Motor neuron (in vitro differentiated cells): ENCODE data around the gene MMP21. TPM values are rescaled to one million over a fixed set of nuclear protein-coding genes. Genes with fewer than 3 reads are reported as not detected.

Experiments used
- ATAC-seq, 8 experiments: fragments of 200-7000 bp; cut with Tn5 transposase; replicated peaks in 6 of 8; 2 replicates each; pipeline ENCODE4 v1.8.0; 2021; ENCODE audit warnings: mild to moderate bottlenecking in 8 of 8, moderate library complexity in 8 of 8
- H3K27ac ChIP-seq, 2 donors: fragments of 250-450 bp; sonication (Bioruptor Pico); 2 replicates each; pipeline ENCODE4 v1.9.0; 2021; ENCODE audit warnings: antibody characterized with exemption in 2 of 2, mild to moderate bottlenecking in 2 of 2, moderate library complexity in 1 of 2
- H3K4me1 ChIP-seq, 2 donors: fragments of 250-450 bp; sonication (Bioruptor Pico); replicated peaks in 1 of 2; 2 replicates each; pipeline ENCODE4 v1.6.1; 2021; ENCODE audit warnings: antibody characterized with exemption in 2 of 2, mild to moderate bottlenecking in 2 of 2, moderate library complexity in 1 of 2
- H3K4me3 ChIP-seq, 5 donors: fragments of 250-450 bp; sonication (Bioruptor Pico); 2 replicates each; pipeline ENCODE4 v1.9.0; 2021; ENCODE audit warnings: antibody characterized with exemption in 5 of 5, mild to moderate bottlenecking in 5 of 5, moderate library complexity in 4 of 5
- WGBS, 10 experiments: fragments of 450-650 bp; shearing (Covaris generic); methylation state at CpG; one replicate each; pipeline ENCODE4 v1.0.0; 2022; 5-methylcytosine and 5-hydroxymethylcytosine counted together
- in situ Hi-C, 9 experiments: fragments of 400-800 bp; cut with MboI; loops; one replicate each; pipeline ENCODE4 v1.15.0; 2021; ENCODE audit warnings: low sequenced_read_pairs in 9 of 9, low pct_unique_long_range_greater_than_20kb in 2 of 9; ENCODE audit not compliant: unreplicated experiment in 9 of 9
- total RNA-seq, 8 experiments: library from RNA; unstranded; fragments of 300-600 nt; gene quantifications; 2 replicates each; pipeline versions ENCODE4 v1.2.3 to v1.2.4, GENCODE V29; 2022

MMP21 gene
- total RNA-seq, 8 experiments from 2014 or later = 0.09 to 0.49 (median 0.15) TPM; not detected in 4

DNA sequence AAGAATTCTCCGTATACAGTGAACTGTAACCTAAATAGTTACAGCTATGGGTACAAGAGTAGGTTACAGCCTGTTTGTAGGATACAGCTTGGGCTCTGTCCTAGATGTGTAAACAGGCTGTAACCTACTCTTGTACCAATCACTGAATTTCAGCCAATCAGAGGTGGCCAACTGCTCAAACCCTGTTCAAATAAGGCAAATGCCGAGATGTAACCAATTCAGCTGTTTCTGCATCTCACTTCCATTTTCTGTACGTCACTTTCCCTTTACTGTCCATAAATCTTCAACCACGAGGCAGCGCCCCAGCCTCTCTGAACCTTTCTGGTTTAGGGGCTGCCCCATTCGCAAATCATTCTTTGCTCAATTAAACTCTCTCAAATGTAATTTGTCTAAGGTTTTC is 8.3 kb upstream of the MMP21 start:
- in situ Hi-C loops = no loop called here
- H3K4me3 ChIP-seq = no peak overlapping the region
- WGBS, 10 experiments = 28 to 97% (median 67%) methylated on average over 2 to 6 of the region's 6 CpGs
- H3K4me1 ChIP-seq = peaks cover 16 to 20% of the 10 kb centered on the region in 2 donors
- no peak overlapping the region for H3K27ac ChIP-seq
- peak in 5 of 8 experiments; percentile 5 to 65 (median 34) for ATAC-seq

DNA sequence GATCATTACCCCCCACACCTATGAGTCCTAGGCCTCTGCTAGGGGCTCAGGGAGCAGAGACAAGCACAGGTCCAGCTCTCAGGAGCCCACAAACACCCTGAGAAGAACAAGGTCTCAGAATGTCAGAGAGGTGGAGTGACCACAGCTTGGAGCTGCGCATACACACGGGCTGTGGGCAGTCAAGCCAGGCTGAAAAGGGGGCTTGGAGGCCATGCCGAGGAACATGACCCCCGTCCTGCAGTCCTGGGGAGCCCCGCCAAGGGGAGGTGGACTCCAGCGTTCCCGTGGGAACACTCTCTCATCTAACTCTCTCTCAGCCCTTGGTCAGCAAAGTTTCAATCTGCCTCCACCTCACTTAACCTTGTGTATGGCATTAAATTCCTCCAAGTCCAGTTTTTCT is 7.8 kb upstream of the MMP21 start:
- in situ Hi-C loops = no loop called here
- H3K4me3 ChIP-seq = no peak overlapping the region
- H3K27ac ChIP-seq = no peak overlapping the region
- 75 to 92% (median 86%) methylated on average over 2 to 4 of the region's 7 CpGs; no CpG with 5 or more reads in 3 of the 10 experiments for WGBS, 10 experiments
- peaks cover 16 to 20% of the 10 kb centered on the region in 2 donors for H3K4me1 ChIP-seq
- no peak for ATAC-seq

DNA sequence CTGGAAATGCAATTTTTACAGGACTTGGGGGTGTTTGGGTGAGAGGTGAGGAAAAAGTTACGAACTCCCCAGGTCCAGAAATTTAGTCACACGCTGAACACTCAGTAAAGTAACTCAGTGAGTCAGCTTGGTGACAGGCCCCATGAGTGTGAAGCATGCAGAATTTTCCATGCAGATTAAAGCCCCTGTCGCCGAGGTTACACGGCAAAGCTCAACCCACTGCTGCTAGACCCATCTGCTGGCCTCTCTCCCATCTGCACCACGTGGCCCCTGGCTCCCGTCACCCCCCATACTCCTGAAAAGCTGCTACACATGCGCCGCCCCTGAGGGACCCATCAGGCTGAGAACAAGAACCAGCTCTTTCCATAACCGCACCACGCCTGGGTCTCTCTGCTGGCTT is 7.0 kb upstream of the MMP21 start:
- Histone ChIP-seq H3K4me1 (peaks cover 16 to 20% of the 10 kb centered on the region in 2 donors), H3K4me3 (no peak overlapping the region), H3K27ac (peak overlapping the region in 1 of 2 donors; percentile 60)
- WGBS, 10 experiments = 60 to 72% (median 61%) methylated on average over 1 to 4 of the region's 11 CpGs; no CpG with 5 or more reads in 7 of the 10 experiments
- in situ Hi-C loops = no loop called here
- peak; percentile 25 to 94 (median 86) for ATAC-seq

DNA sequence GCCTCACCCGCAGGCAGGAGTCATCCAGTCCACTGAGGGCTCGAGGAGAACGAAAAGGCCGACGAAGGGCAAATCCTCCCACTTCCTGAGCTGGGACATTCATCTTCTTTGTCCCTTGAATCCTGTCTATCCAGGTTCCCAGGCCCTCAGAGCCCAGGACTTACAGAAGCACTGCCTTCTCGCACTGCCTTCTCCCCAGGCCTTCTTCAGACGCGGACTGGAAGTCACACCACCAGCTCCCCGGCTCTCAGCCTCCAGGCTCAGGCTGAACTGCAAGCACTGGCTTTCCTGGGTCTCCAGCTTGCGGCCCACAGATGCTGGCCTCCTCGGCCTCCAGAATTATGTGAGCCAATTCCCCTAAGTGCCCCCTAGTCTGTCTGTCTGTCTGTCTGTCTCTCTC is 6.4 kb upstream of the MMP21 start:
- Histone ChIP-seq H3K4me3 (no peak overlapping the region), H3K4me1 (peaks cover 16 to 20% of the 10 kb centered on the region in 2 donors), H3K27ac (no peak overlapping the region)
- in situ Hi-C loops = no loop called here
- 71 to 100% (median 82%) methylated on average over 1 to 8 of the region's 11 CpGs; no CpG with 5 or more reads in 4 of the 10 experiments for WGBS, 10 experiments
- ATAC-seq = peak in 5 of 8 experiments; percentile 19 to 62 (median 32)

DNA sequence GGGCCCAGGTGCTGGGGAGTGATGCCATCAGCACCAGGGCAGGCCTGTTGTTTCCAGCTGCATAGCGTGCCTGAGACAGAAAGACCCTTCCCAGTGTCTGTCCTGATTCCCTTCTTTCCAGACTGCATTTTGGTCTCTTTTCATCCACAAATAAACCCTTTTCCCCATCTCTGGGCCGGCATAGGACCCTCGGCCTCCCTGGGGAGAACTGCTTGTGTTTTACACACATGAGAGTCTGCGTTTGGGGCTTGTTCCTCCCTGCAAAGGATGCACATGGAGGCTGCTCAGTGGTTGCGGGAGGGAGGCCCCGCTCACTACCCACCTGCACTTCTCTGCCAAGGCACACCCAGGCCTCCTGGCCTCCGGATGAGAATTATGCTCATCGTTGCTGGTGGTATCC is 5.8 kb upstream of the MMP21 start:
- ATAC-seq = no peak
- WGBS, 10 experiments = 48 to 100% (median 93%) methylated on average over 1 to 5 of the region's 8 CpGs; no CpG with 5 or more reads in 2 of the 10 experiments
- no peak overlapping the region for H3K27ac ChIP-seq
- in situ Hi-C loops = no loop called here
- no peak overlapping the region for H3K4me3 ChIP-seq
- H3K4me1 ChIP-seq = peaks cover 16 to 20% of the 10 kb centered on the region in 2 donors

DNA sequence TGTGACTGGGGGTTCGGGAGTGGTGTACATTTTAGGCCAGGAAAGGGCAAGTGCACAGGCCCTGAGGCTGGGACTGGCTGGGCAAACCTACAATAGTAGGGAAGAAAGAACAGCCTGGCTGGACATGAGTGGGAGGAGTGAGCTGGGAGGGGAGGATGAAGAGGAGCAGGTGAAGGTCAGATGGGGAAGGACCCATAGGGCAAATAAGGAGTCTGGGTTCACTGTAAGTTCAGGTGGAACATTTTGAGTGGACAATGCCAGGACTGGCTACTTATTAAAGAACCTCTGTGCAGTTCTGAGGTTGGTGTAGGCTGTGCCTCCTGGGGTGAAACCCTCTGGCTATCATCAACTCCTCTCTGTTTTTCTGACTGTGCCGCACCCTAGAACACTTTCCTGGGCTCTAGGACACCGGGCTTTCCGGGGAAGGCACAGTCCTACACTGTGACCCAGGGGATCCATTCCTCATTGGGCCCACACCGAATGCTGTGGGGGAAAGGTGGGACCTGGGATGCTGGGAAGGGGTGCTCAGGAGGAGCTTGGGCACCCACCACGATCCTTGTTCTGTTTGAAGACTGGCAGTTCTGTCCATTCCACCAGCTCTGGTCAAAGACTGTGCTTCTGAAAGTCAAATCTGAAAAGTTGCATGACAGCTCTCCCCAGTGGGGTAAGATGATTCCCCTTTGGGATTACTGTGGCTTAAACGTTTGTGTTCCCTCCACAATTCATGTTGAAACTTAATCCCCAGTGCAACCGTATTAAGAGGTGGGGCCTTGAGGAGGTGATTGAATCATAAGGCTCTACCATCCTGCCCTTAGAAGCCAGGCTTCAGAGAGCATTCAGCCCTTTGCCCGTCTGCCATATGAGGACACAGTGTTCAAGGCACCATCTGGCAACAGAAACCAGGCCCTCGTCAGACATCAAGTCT is 4.0 kb upstream of the MMP21 start:
- Histone ChIP-seq H3K4me3 (no peak overlapping the region), H3K4me1 (peaks cover 16 to 20% of the 10 kb centered on the region in 2 donors), H3K27ac (no peak overlapping the region)
- 0 to 97% (median 58%) methylated on average over 1 to 4 of the region's 10 CpGs for WGBS, 10 experiments
- ATAC-seq = peak in 1 of 8 experiments; percentile 15
- in situ Hi-C loops = no loop called here

DNA sequence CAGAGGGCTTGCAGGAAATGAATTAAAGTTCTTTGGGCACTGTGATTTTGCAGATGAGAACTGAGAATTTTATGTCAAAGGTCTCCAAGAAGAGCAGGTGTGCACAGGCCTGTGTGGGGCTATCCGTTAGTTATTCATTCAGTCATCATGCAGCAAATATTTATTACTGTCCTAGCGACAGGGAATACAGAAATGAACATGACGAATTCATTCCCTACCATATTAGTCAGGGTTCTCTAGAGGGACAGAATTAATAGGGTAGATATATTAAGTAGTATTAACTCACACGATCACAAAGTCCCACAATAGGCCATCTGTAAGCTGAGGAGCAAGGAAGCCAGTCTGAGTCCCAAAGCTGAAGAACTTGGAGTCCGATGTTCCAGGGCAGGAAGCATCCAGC is 2.9 kb upstream of the MMP21 start:
- Histone ChIP-seq H3K4me3 (no peak overlapping the region), H3K4me1 (peaks cover 9 to 20% of the 10 kb centered on the region in 2 donors), H3K27ac (no peak overlapping the region)
- no peak for ATAC-seq
- in situ Hi-C loops = no loop called here
- 0 to 100% (median 50%) methylated on average over 1 to 5 of the region's 5 CpGs; no CpG with 5 or more reads in 1 of the 10 experiments for WGBS, 10 experiments

DNA sequence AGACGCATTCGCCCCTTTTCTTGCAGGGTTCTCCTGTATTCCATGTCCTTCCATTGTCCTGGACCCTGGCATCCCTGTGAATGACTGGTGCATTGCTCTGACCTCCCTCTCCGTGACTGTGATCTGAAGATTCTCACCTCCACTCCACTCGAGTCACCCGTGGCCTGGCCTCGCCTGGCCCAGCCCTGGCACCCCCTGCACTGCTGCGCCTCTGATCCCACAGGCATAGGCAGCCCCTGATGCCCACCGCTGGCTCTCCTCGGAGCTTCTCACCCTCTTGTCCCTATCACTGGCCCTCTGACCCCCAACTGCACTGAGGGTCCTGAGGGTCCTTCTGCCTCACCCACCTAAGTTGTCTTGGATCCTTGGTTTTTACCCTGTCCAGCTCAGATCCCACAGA is 2.2 kb upstream of the MMP21 start:
- in situ Hi-C loops = no loop called here

DNA sequence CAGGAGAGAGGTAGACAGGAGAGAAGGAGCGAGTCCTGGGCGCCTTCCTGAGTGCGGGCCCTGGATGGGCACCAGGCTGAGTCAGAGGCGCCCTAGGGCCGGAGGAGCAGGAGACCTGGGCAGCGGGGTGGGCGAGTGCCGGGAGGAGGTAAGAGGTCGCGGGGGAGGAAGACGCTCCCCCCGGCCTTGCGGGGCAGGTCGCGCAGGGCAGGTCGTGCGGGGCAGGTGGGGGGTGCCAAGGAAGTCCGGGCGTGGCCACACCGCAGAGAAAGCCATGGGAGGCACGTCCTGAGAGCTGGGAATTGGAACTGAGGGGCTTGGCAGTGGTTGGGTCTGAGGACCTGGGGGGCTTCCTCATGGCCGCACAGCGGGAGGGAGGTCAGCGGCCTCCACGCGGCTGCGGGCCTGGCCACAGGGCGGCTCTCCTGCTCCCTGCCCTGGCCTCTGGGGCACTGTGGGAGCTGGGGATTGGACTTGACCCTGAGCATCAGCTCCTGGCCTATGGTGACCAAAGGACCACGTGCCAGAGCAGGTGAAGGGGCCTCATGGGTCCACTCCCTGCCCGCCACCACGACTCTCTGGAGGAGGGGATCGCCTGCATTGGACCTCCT is 935 bp downstream of the MMP21 start:
- H3K4me3 ChIP-seq = no peak overlapping the region
- in situ Hi-C loops = no loop called here
- no peaks in the 10 kb centered on the region for H3K4me1 ChIP-seq
- 0 to 93% (median 83%) methylated on average over 1 to 3 of the region's 32 CpGs; no CpG with 5 or more reads in 7 of the 10 experiments for WGBS, 10 experiments
- ATAC-seq = peak in 1 of 8 experiments; percentile 18
- H3K27ac ChIP-seq = no peak overlapping the region

More for the DNA sequence above, 2.2 kb upstream of the MMP21 start:
- peaks cover 6 to 14% of the 10 kb centered on the region in 2 donors for H3K4me1 ChIP-seq
- 73 to 94% (median 92%) methylated on average over 2 to 4 of the region's 9 CpGs; no CpG with 5 or more reads in 7 of the 10 experiments for WGBS, 10 experiments
- H3K4me3 ChIP-seq = no peak overlapping the region
- no peak for ATAC-seq
- H3K27ac ChIP-seq = no peak overlapping the region

DNA sequence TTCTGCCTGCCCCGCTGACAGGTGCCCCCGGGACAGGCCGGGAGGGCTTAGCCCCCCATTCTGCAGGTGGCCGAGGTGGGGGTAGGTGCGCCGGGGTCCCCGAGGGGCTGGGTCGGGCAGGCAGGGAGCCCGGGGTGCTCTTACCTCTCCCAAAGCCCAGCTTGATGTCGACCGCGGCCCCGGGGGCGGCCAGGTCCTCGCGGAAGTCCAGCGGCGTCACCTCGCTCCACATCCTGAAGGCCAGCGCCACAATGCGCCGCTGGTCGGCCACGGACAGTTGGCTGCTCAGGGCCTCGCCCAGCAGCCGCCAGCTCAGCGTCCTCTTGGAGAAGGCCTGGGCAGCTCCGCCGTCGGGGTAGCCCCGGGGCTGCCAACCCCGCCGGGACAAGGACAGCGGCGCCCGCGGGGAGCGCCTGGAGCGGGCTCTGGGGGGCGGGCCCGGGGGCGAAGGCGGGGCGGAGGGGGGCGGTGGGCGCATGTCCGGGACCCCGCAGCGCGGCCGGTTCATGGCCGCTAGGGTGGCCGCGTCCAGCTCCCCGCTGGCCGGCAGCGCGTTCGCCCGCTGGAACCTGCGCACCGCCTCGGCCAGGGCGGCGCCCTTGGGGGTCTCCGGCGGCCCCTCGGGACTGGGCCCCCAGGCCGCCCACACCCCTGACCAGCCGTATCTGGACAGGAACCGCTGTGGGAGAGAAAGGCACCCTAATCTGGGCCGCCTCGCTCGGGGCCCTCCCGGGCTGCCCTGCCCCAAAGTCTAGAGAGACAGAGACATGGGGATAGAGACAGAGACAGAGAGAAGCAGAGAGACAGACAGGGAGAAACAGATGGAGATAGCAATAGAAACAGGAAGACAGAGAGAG is 1.7 kb downstream of the MMP21 start:
- Histone ChIP-seq H3K4me1 (no peaks in the 10 kb centered on the region), H3K4me3 (no peak overlapping the region), H3K27ac (no peak overlapping the region)
- ATAC-seq = peak in 2 of 8 experiments; percentile 16 to 40
- WGBS, 10 experiments = 100% methylated on average over 4 of the region's 75 CpGs; no CpG with 5 or more reads in 9 of the 10 experiments
- in situ Hi-C loops = no loop called here

DNA sequence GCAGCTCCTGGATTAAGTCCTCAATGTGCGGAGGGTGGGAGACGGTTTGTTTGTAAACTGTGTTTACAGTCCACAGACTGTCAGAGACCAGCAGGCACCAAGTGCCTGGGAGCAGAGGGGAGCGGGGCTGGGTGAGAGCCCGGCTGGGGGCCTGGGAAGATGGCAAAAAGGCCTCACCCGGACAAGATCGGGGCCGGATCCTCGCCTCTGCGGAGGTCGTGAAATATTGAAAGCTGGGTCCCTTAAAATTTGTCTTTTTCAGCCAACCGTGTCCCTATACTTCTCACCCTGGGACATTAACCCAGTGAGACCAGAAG is 2.8 kb downstream of the MMP21 start:
- Histone ChIP-seq H3K4me3 (no peak overlapping the region), H3K4me1 (no peaks in the 10 kb centered on the region), H3K27ac (no peak overlapping the region)
- WGBS, 10 experiments = 90 to 100% methylated on average over 1 to 2 of the region's 11 CpGs; no CpG with 5 or more reads in 8 of the 10 experiments
- in situ Hi-C loops = no loop called here
- no peak for ATAC-seq

DNA sequence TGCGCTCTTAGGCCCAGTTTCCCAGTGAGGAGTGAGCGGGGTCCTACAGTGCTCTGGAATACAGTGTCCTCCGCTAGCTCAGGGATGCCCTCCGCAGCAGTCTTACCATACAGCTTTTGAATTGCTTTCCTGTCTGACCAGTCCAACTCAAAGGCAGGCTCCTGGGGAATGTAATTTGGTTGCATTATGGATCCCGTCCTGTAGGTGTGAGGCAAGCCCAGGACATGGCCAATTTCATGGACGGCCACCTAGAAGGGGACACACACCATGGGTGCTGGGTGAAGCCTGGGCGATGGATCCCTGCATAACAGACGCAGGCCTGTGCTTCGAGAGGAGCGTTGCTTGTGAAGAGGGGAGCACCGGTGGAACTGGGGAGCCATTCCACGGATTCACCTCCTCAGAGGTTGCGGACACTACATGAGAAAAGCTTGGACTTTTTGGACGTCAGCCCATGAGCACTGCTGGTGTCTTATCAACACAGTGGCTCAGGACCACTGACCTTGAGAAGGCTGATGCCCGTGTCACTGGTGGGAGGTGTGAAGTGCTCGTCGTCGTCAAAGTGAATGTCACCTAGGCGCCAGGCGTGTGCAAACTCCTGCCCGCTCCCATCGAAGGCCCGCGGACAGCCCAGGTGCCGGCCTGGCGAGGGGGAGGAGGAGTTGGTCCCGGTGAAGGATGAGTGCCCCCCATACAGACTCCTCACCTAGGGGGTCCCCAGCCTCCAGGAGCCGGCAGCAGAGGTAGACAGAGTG is 3.3 kb downstream of the MMP21 start:
- Histone ChIP-seq H3K4me1 (no peaks in the 10 kb centered on the region), H3K27ac (no peak overlapping the region), H3K4me3 (no peak overlapping the region)
- 76 to 100% (median 86%) methylated on average over 1 to 9 of the region's 28 CpGs; no CpG with 5 or more reads in 6 of the 10 experiments for WGBS, 10 experiments
- no peak for ATAC-seq
- in situ Hi-C loops = no loop called here
